B cell (primary cell): ENCODE measurements around the gene PRKCQ.

ENCODE experiments used
- CTCF ChIP-seq: fragments of 200-600 bp; IDR thresholded peaks from one replicate; pipeline ENCODE4 v1.8.0; 2022; ENCODE audit warnings: antibody characterized with exemption, mild to moderate bottlenecking
- EZH2 ChIP-seq: IDR thresholded peaks from 2 replicates; pipeline ENCODE4 v1.6.1; 2012; ENCODE audit warnings: borderline replicate concordance, low read depth, mild to moderate bottlenecking, moderate library complexity, low read length; ENCODE audit not compliant: insufficient read depth, poor library complexity, severe bottlenecking

- TF ChIP-seq CTCF (no peak), EZH2 (no peak)
These were observed 196.0 kb downstream of the PRKCQ start for GRCh38 chr10:6384031-6384430.
